Mucosa of rectum (tissue), 2 donors: Measurements from ENCODE around the gene PICALM.

ENCODE experiments used
- H3K27ac ChIP-seq, 2 donors: one replicate each; pipeline ENCODE4 v1.7.0; 2013; ENCODE audit warnings: inconsistent platforms in 2 of 2, low read depth in 2 of 2, low read length in 2 of 2
- H3K27me3 ChIP-seq, 2 donors: one replicate each; pipeline ENCODE4 v1.7.0; 2013; ENCODE audit warnings: low read length in 2 of 2; ENCODE audit not compliant: control insufficient read depth in 2 of 2, insufficient read depth in 2 of 2
- H3K36me3 ChIP-seq, 2 donors: one replicate each; pipeline ENCODE4 v1.7.0; 2013; ENCODE audit warnings: low read length in 2 of 2; ENCODE audit not compliant: control insufficient read depth in 2 of 2, insufficient read depth in 2 of 2
- H3K4me1 ChIP-seq, 2 donors: one replicate each; pipeline ENCODE4 v1.7.0; 2013; ENCODE audit warnings: low read length in 2 of 2, mild to moderate bottlenecking in 1 of 2; ENCODE audit not compliant: control insufficient read depth in 2 of 2, insufficient read depth in 2 of 2
- H3K4me3 ChIP-seq, 2 donors: one replicate each; pipeline ENCODE4 v1.7.0; 2013; ENCODE audit warnings: low read length in 2 of 2
- H3K9ac ChIP-seq, 2 donors: one replicate each; pipeline ENCODE4 v1.7.0; 2013; ENCODE audit warnings: low read length in 2 of 2, low read depth in 1 of 2, mild to moderate bottlenecking in 1 of 2
- H3K9me3 ChIP-seq, 2 donors: one replicate each; pipeline ENCODE4 v1.7.0; 2013; ENCODE audit warnings: low read length in 2 of 2; ENCODE audit not compliant: control insufficient read depth in 2 of 2
- donor health status: healthy.
- donor health status: Normal muscosa, but diverticular disease.

Gene PICALM

DNA sequence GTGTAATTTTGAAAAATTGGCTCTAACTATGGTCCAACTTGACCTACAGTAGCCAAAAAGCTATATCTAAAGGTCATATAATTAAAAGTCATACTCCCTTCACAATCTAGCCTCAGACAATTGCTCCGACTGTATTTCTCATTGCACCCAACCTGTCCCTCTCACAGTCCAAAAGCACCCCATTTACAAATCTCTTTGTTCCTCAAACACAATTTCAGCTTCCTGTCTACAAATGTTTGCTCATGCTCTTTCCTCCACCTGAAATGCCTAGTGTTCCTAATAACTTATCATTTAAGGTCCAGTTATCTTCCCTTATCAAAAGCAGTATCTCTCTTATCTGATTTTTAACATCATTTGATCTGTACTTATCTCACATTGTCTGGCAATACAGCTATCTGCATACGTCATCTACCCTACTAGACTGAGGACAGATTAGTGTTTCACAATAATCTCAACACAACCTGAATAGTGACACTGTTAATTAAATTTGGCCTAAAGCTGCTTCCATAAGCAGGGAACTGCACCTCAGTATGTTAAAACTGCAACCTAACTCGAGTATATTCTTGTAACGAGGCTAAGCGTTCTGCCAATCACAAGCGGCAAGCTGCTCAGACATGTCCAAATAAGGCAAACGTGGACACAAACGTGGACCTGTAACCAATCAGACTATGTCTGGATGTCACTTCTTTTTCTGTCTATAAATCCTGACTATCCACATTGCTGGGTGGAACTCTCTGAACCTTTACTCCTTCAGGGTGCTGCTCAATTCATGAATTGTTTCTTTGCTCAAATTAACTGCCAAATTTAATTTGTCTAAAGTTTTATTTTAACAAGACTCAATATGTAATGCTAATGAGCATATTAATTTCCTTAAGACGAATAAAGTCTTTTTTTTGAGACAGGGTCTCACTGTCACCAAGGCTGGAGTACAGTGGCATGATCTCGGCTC is 15.9 kb downstream of the PICALM start:
- H3K9me3 ChIP-seq: no peaks in the 10 kb centered on the region
- H3K4me1 ChIP-seq: peaks cover 7 to 18% of the 10 kb centered on the region in 2 donors
- no peaks in the 10 kb centered on the region for H3K36me3 ChIP-seq
- no peak overlapping the region for H3K27ac ChIP-seq
- H3K27me3 ChIP-seq: no peaks in the 10 kb centered on the region
- peak overlapping the region in 1 of 2 donors; percentile 3 for H3K9ac ChIP-seq
- no peak overlapping the region for H3K4me3 ChIP-seq

- H3K9ac ChIP-seq: no peak overlapping the region
- no peaks in the 10 kb centered on the region for H3K36me3 ChIP-seq
- H3K4me1 ChIP-seq: peaks cover 7 to 18% of the 10 kb centered on the region in 2 donors
- no peaks in the 10 kb centered on the region for H3K27me3 ChIP-seq
- H3K9me3 ChIP-seq: no peaks in the 10 kb centered on the region
- no peak overlapping the region for H3K4me3 ChIP-seq
- H3K27ac ChIP-seq: no peak overlapping the region
Measured at GRCh38 chr11:86050196-86050709, 18.6 kb downstream of the PICALM start.

GRCh38 chr11:86047275-86047991 is 21.5 kb downstream of the PICALM start:
- Histone ChIP-seq H3K36me3 (no peaks in the 10 kb centered on the region), H3K4me3 (no peak overlapping the region), H3K4me1 (peaks cover 3% of the 10 kb centered on the region in 2 donors), H3K27ac (no peak overlapping the region), H3K9ac (no peak overlapping the region), H3K9me3 (no peaks in the 10 kb centered on the region), H3K27me3 (no peaks in the 10 kb centered on the region)

DNA sequence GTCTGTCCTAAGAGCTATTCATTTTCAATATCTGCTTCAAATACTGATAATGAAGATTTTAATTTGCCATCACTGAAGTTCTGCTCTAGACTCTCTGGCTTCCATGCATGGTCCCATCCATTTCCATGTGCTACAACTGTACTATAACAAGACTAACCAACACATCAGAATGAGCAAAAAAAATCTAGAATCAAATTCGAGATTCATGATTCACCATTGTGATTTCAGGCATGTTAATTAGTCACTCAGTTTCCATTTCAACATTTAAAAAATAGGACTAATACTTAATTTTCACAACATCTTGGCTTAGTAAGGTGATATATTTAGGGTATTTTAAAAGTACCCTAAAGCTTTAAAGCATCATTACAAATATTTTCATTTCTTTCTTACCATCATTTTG is 22.8 kb downstream of the PICALM start:
- Histone ChIP-seq H3K27ac (no peak overlapping the region), H3K36me3 (no peaks in the 10 kb centered on the region), H3K9ac (no peak overlapping the region), H3K4me1 (peaks cover 3% of the 10 kb centered on the region in 2 donors), H3K9me3 (no peaks in the 10 kb centered on the region), H3K27me3 (no peaks in the 10 kb centered on the region), H3K4me3 (no peak overlapping the region)

DNA sequence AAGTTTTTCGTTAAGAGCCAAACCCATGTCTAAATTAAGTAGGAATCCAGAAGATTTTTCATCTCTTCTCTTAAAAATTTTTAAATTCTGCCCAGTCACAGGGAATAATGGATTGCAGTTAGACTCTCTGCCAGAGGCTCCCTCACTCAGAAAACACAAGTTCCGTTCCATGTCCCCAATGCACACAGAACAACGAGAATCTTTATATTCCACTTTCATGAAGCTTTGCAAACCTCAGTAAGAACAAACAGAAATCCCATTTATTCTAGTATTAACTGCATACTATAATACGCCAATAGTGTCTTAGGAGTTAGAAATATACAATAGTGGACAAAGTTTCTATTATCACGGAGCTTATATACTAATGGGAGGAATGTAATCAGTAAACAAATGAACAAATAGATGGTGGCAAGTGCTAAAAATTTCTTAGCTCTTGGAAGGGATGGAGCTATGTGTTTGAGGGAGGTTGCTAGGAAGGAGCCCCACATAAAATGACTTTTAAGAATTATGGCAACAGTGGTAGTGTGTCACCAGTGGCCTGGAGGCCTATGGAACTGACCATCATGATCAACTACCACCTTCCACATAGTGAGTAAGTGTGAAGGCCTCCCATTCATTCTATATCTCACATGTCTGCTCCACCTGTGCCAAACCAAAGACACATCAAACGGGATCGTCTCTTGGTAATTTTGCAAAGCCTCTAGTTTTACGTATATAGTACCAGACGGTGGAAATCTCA is 24.9 kb downstream of the PICALM start:
- no peak overlapping the region for H3K9ac ChIP-seq
- peaks cover 3 to 8% of the 10 kb centered on the region in 2 donors for H3K4me1 ChIP-seq

DNA sequence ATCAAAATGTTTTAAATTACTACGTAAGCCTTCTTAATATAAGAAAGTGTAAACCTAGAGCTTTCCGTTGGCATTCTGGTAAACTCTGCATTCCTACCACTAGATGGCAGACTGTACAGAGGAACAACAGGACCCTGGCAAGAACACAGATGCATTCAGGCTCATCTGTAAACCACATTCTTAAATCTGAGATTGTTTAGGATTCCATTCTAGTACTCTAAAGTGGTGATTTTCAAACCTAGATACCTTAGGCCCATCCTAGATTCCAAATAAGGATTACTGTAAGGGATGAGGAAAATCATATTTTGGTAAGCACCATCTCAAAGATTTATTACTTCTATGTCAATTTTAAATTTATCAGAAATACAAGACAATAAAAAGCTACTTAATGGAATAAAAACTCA is 26.9 kb downstream of the PICALM start:
- H3K9me3 ChIP-seq: no peaks in the 10 kb centered on the region
- no peak overlapping the region for H3K27ac ChIP-seq
- no peak overlapping the region for H3K4me3 ChIP-seq
- no peaks in the 10 kb centered on the region for H3K36me3 ChIP-seq
- peaks cover 0 to 8% of the 10 kb centered on the region in 2 donors for H3K4me1 ChIP-seq
- no peak overlapping the region for H3K9ac ChIP-seq
- H3K27me3 ChIP-seq: no peaks in the 10 kb centered on the region

More for the DNA sequence above, 24.9 kb downstream of the PICALM start:
- H3K27ac ChIP-seq: no peak overlapping the region
- no peaks in the 10 kb centered on the region for H3K9me3 ChIP-seq
- no peaks in the 10 kb centered on the region for H3K27me3 ChIP-seq
- H3K4me3 ChIP-seq: no peak overlapping the region
- no peaks in the 10 kb centered on the region for H3K36me3 ChIP-seq

DNA sequence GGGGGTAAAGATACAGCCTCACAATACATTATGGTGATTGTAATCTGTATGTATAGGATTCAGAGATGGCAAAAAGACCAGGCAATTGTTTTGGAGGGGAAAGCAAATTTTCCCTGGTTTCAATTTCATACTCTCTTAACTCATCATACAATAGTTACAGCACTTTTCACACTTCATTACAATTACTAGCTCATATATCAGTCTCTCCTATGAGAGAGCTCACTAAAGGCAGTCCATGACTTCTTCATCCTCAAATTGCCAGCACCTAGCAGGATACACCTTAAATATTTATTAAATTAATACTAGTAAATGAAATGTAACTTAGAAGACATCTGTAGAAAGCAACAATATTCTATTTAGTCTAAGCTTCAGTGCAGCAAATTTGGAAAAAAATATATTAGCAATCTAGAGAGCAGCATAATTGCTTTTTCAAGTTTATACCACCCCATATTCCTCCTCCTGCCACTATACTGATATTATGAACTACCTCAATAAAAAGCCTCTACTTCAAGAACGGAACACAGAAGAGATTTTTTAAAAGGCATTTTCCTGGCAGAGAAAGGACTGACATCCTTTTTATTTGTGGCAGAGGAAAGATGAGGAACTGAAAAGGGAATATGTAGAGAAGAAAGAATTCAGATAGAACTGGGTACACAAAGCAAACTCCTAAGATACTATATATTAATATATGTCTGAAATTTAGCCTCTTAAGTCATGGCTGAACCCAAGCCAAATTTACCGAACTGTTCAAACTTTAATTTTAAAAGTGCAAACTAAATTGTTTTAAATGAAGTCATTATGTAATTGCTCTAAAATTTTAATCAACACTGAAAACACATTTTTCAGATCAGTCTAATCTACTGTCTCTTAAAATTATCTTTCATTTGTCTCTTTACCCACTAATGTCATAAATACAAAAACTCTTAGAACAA is 27.7 kb downstream of the PICALM start:
- H3K9me3 ChIP-seq: no peaks in the 10 kb centered on the region
- no peak overlapping the region for H3K4me3 ChIP-seq
- no peak overlapping the region for H3K9ac ChIP-seq
- no peaks in the 10 kb centered on the region for H3K27me3 ChIP-seq
- no peaks in the 10 kb centered on the region for H3K36me3 ChIP-seq
- H3K4me1 ChIP-seq: peaks cover 0 to 8% of the 10 kb centered on the region in 2 donors
- H3K27ac ChIP-seq: no peak overlapping the region

DNA sequence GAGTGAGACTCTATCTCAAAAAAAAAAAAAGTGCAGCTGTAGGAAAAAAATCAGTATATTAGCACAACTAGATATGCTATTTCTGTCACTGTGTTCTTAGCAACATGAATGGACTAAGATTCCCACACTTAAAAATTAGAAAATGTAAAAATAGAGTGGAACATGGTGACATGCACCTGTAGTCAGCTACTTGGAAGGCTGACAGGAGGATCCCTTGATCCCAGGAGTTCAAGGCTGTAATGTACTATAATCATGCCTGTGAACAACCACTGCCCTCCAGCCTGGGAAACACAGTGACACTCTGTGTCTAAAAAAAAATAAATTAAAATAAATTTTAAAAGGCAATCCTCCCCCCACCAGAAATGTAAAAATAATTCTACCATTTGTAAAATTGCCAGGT is 29.8 kb downstream of the PICALM start:
- no peaks in the 10 kb centered on the region for H3K36me3 ChIP-seq
- no peaks in the 10 kb centered on the region for H3K27me3 ChIP-seq
- H3K27ac ChIP-seq: no peak overlapping the region
- H3K4me1 ChIP-seq: peaks cover 0 to 8% of the 10 kb centered on the region in 2 donors
- no peak overlapping the region for H3K4me3 ChIP-seq
- H3K9ac ChIP-seq: no peak overlapping the region
- H3K9me3 ChIP-seq: no peaks in the 10 kb centered on the region

- peaks cover 0 to 5% of the 10 kb centered on the region in 2 donors for H3K4me1 ChIP-seq
- H3K9ac ChIP-seq: no peak overlapping the region
- H3K36me3 ChIP-seq: no peaks in the 10 kb centered on the region
- no peaks in the 10 kb centered on the region for H3K27me3 ChIP-seq
- H3K4me3 ChIP-seq: no peak overlapping the region
- H3K27ac ChIP-seq: no peak overlapping the region
- H3K9me3 ChIP-seq: no peaks in the 10 kb centered on the region
Measured at GRCh38 chr11:86037743-86038142, 31.1 kb downstream of the PICALM start.
